OCI-LY7 (cell line): Measurements from ENCODE around the gene RNPC3. TPM values are rescaled to one million over a fixed set of nuclear protein-coding genes. Genes with fewer than 3 reads are reported as not detected.

Experiments
- BruUV-seq: library from RNA; stranded (reverse); fragments of 400-500 nt; replicated peaks from 2 replicates; lab custom pipeline; 2021; lab: Mats Ljungman, UMichigan
- CTCF ChIA-PET: fragments of 300-600 bp; sonication (Branson Sonifier 250); formaldehyde crosslinking; loops from one replicate; lab custom pipeline; 2022; ENCODE audit warnings: antibody characterized with exemption; ENCODE audit not compliant: unreplicated experiment; lab: Charles Lee
- POLR2A ChIA-PET: fragments of 300-600 bp; sonication (Branson Sonifier 250); formaldehyde crosslinking; loops from one replicate; lab custom pipeline; 2022; ENCODE audit warnings: antibody characterized with exemption; lab: Charles Lee
- DNase-seq: peaks from one replicate; pipeline ENCODE4 v3.0.0-alpha.2; 2015; ENCODE audit warnings: low spot score
- H2AFZ ChIP-seq: fragments of 200-600 bp; sonication (generic), shearing (Covaris generic); 2 replicates; pipeline ENCODE4 v1.6.1; 2014; ENCODE audit warnings: mild to moderate bottlenecking, antibody characterized with exemption, low read length, moderate library complexity
- H3K27ac ChIP-seq: fragments of 200-600 bp; sonication (generic); 2 replicates; pipeline ENCODE4 v1.5.1; 2014; ENCODE audit warnings: mixed run types, low read depth, mild to moderate bottlenecking, moderate library complexity, low read length, inconsistent platforms; ENCODE audit not compliant: poor library complexity, severe bottlenecking
- H3K36me3 ChIP-seq: fragments of 200-600 bp; sonication (generic); 2 replicates; pipeline ENCODE4 v1.6.1; 2014; ENCODE audit warnings: mild to moderate bottlenecking, antibody characterized with exemption, low read length, moderate library complexity, mixed read lengths; ENCODE audit not compliant: insufficient read depth
- H3K4me1 ChIP-seq: fragments of 200-600 bp; sonication (generic); 2 replicates; pipeline ENCODE4 v1.5.1; 2014; ENCODE audit warnings: mild to moderate bottlenecking, low read length; ENCODE audit not compliant: insufficient read depth, poor library complexity, severe bottlenecking
- H3K4me2 ChIP-seq: fragments of 200-600 bp; sonication (generic); 2 replicates; pipeline ENCODE4 v1.6.1; 2014; ENCODE audit warnings: mild to moderate bottlenecking, low read length
- H3K4me3 ChIP-seq: fragments of 200-600 bp; sonication (generic); 2 replicates; pipeline ENCODE4 v1.5.1; 2014; ENCODE audit warnings: mild to moderate bottlenecking, low read depth, low read length; ENCODE audit not compliant: poor library complexity, severe bottlenecking
- H3K79me2 ChIP-seq: fragments of 200-600 bp; sonication (generic); 2 replicates; pipeline ENCODE4 v1.6.1; 2016; ENCODE audit warnings: low read depth, mild to moderate bottlenecking, low read length, moderate library complexity, mixed read lengths; ENCODE audit not compliant: insufficient read depth
- H3K9me2 ChIP-seq: fragments of 200-600 bp; sonication (generic); 2 replicates; pipeline ENCODE4 v1.6.1; 2016; ENCODE audit warnings: mild to moderate bottlenecking, low read length, mixed read lengths; ENCODE audit not compliant: insufficient read depth
- H3K9me3 ChIP-seq: fragments of 200-600 bp; sonication (generic); 2 replicates; pipeline ENCODE4 v1.6.1; 2014; ENCODE audit warnings: mild to moderate bottlenecking, mixed run types, low read length, mixed read lengths
- H4K20me1 ChIP-seq: fragments of 200-600 bp; sonication (generic); 2 replicates; pipeline ENCODE4 v1.6.1; 2014; ENCODE audit warnings: mild to moderate bottlenecking, antibody characterized with exemption, low read length, moderate library complexity, mixed read lengths; ENCODE audit not compliant: insufficient read depth
- CTCF ChIP-seq: fragments of 200-600 bp; sonication (generic); conservative IDR thresholded peaks from 2 replicates; pipeline ENCODE4 v1.5.1; 2014; ENCODE audit warnings: mild to moderate bottlenecking, antibody characterized with exemption, low read length, moderate library complexity, mixed read lengths
- EZH2phosphoT487 ChIP-seq: fragments of 200-600 bp; sonication (generic); IDR thresholded peaks from 2 replicates; pipeline ENCODE4 v1.6.1; 2018; ENCODE audit warnings: low read depth, borderline replicate concordance, mild to moderate bottlenecking, mixed run types, antibody characterized with exemption, low read length, moderate library complexity, mixed read lengths
- intact Hi-C: fragments of 100-400 bp; cut with micrococcal nuclease; formaldehyde crosslinking; loops from one replicate; pipeline ENCODE4 v1.10.0; 2022; ENCODE audit not compliant: unreplicated experiment
- total RNA-seq, 2 experiments: library from RNA; depleted of rRNA in 1 of 2; stranded (reverse); fragments of >200 nt in 1 of 2; shearing (Covaris generic) in 1 of 2; gene quantifications; 2 replicates each; pipeline ENCODE4 v1.2.3, GENCODE V29; 2014 to 2022

Gene RNPC3
- total RNA-seq, 2 experiments from 2014 or later, result 20.1 to 33.6 TPM

- Histone ChIP-seq H3K9me3 (no peaks in the 10 kb centered on the region), H3K9me2 (no peaks in the 10 kb centered on the region), H3K79me2 (no peaks in the 10 kb centered on the region), H3K4me1 (no peaks in the 10 kb centered on the region), H2AFZ (no peak overlapping the region), H3K4me2 (no peak overlapping the region), H4K20me1 (no peaks in the 10 kb centered on the region), H3K27ac (no peak overlapping the region), H3K4me3 (no peak overlapping the region), H3K36me3 (no peaks in the 10 kb centered on the region)
- ChIA-PET POLR2A (no interaction called here), CTCF (no interaction called here)
- no peak for DNase-seq
- no peak for TF ChIP-seq EZH2phosphoT487
- no peak for TF ChIP-seq CTCF
- no TSS peak for BruUV-seq
- intact Hi-C loops, result no loop called here
These were observed 28.1 kb upstream of the RNPC3 start for GRCh38 chr1:103497404-103497803.

GRCh38 chr1:103509250-103509649, 16.2 kb upstream of the RNPC3 start:
- Histone ChIP-seq H4K20me1 (no peaks in the 10 kb centered on the region), H3K9me2 (no peaks in the 10 kb centered on the region), H3K4me1 (no peaks in the 10 kb centered on the region), H3K9me3 (no peaks in the 10 kb centered on the region), H2AFZ (no peak overlapping the region), H3K79me2 (no peaks in the 10 kb centered on the region), H3K4me2 (no peak overlapping the region), H3K4me3 (no peak overlapping the region), H3K36me3 (no peaks in the 10 kb centered on the region), H3K27ac (no peak overlapping the region)
- no peak for TF ChIP-seq CTCF
- intact Hi-C loops, result no loop called here
- no TSS peak for BruUV-seq
- no peak for DNase-seq
- CTCF ChIA-PET, result no interaction called here
- POLR2A ChIA-PET, result no interaction called here

- TF ChIP-seq CTCF (no peak), EZH2phosphoT487 (no peak)
- Histone ChIP-seq H3K79me2 (no peaks in the 10 kb centered on the region), H3K27ac (no peak overlapping the region), H2AFZ (no peak overlapping the region), H3K4me2 (no peak overlapping the region), H3K36me3 (no peaks in the 10 kb centered on the region), H3K4me1 (peaks cover 10% of the 10 kb centered on the region), H4K20me1 (no peaks in the 10 kb centered on the region), H3K4me3 (no peak overlapping the region), H3K9me2 (no peaks in the 10 kb centered on the region), H3K9me3 (no peaks in the 10 kb centered on the region)
- no TSS peak for BruUV-seq
- intact Hi-C loops, result no loop called here
- CTCF ChIA-PET, result no interaction called here
- POLR2A ChIA-PET, result interaction anchor here (0.7 to 2.0 kb wide), 3 partner anchors 9 to 264 kb away, joined by 3 to 8 read pairs (median 3); partner anchors contain the start of gene RNPC3
- no peak for DNase-seq
These were observed 11.8 kb upstream of the RNPC3 start for GRCh38 chr1:103513711-103514110.
